NCI-H2107 treated with DMSO at 0.1 percent for 48 hours (cell line): ENCODE results near the gene NOP16.

Source experiments
- DNase-seq: peaks from one replicate; lab custom pipeline; 2025; ENCODE audit not compliant: unreplicated experiment; lab: John Stamatoyannopoulos, UW

Gene NOP16

DNA sequence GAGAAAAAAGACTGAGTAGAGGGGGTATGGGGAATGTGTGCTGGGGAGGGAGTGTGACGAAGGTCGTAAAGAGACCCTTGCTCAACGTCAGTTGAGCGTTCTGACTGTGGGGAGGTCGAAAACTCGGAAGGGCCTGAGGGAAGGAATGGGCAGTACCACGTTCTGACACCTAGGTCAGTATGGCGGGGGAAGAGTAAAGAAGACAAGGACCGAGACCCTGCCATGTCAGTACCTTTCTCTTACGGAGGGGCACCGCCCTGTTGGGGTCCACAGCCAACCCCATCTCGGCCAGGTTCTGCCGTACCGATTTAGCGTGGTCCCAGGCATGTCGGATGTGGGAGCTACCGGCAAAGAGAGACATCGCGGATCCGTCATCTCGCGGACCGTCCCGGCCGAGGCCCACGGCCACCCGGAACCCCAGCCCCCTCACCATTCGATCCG lies 375 bp downstream of the NOP16 start:
- DNase-seq = no peak

DNA sequence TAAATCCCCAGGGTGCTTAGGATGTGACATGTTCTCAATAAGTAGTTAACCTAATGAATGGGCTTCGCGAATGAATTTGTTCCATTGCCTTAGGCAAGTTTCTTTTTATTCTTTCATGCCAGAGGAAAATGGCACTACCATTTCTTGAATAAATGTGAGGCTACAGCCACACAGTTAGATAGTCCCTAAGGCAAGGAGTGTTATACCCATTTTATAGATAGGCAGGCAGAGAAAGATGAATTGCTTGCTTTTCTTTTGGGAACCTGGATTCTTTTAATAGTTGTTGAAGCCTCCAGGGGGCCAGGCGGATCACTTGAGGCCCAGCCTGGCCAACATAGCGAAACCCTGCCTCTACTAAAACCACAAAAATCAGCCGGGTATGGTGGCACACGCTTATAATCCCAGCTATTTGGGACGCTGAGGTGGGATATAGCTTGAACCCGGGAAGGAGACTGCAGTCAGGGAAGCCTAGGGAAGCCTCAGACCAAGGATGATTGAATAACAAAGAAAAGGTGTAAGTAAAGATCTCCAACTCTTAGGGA lies 943 bp downstream of the NOP16 start:
- no peak for DNase-seq

DNA sequence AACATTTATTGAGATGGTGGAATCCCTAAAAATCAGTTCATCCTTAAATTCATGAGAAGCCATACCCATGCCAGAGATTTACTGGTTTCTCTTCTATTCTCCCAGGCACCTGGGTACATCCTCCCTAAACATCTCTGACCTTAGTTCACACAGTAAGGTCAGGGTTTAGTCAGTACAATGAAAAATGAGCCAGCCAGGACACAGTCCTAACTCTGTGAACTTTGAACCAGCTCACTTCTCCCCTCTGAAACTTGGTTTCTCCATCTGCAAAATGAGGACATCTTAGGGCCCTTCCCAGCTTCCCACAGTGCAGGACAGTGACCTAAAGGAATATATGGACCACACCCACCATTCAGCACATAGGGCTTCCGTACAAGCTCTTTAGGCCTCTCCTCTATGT lies 1.9 kb downstream of the NOP16 start:
- DNase-seq = no peak

DNA sequence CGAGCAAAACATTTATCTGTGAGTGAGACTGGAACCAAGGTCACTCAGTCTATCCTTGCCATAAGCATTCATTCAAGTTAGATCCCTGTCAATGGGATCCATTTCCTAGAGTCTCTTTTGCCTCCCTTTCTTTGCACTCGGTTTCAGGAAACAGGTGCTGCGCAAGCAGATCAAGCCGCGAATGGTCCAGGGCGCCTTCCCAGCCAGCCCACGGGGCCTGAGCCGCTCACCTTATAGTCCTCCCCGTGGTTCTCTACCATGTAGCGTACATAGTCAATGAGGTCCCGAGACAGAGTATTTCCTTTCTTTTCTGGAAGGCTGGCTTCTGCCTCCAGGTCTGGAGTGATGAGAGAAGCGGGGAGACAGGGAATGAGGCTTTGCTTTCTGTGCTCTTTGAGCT lies 3.4 kb downstream of the NOP16 start:
- no peak for DNase-seq

DNA sequence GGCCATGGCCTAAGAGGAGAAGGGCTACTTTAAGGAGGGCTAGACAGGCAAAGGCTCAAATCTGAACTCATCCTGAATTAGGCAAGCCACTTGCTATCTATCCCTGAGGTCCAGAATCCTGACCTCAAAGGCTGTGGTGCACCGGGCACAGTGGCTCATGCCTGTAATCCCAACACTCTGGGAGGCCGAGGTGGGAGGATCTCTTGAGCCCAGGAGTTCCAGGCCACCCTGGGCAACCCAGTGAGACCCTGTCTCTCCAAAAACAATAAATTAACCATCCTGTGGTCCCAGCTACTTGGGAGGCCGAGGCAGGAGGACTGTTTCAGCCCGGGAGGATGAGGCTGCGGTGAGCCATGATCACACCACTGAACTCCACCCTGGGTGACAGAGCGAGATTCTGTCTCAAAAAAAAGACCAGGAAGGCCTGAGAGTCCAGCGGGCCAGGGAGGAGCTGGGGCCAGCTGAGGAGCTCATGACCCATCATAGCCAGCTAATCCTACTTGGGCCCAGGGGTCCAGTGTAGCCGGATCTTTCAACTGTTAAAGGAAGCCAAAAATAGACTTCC lies 4.0 kb downstream of the NOP16 start:
- no peak for DNase-seq

DNA sequence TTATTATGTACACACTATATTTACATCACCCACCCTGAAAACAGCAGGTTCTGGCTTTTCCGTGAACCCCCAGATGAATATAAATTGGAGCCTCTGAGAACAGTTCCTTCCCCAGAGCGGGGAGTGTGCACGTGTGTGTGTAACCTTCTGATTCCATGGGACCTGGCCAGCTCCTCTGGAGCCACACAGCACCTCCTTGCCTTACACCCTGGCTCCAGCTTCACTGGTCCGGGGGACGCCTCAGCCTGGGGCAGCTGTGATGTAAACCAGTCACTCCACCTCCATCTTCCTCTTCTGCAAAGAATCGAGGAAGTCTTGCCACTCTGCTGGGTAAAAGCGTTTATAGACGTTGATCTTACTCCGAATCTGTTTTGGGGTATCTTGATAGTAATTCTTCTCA lies 4.4 kb downstream of the NOP16 start:
- DNase-seq = no peak

DNA sequence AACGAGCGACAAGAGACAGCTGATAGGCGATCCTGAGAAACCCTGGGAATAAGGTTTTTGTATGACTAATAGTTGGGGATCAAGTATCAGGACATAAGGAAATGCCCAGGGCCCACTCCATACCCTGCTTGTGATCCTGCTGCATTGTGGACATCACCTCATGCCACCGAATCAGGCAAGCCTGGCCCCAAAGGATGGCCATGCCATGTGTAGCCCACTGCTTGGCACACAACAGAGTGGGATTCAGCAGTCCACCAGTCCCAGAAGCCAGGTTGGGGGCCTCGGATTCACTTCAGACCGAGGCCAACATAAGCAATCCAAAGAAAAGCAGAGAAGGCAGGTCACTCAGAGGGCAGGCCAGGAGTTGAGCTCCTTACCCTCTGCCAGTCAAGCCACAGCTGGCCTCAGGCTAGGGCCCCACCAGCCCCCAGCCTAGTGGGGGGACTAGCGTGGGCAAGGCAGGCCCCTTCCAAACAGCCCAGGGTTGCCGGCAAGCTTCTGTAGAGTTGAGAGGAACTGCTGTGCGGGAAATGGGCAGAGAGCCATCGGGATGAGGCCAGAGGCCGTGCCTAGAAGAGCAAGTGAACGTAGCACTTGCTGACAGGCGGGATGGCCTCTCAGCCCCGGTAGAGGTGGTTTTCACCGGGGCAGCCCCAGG lies 5.0 kb downstream of the NOP16 start:
- DNase-seq = no peak

DNA sequence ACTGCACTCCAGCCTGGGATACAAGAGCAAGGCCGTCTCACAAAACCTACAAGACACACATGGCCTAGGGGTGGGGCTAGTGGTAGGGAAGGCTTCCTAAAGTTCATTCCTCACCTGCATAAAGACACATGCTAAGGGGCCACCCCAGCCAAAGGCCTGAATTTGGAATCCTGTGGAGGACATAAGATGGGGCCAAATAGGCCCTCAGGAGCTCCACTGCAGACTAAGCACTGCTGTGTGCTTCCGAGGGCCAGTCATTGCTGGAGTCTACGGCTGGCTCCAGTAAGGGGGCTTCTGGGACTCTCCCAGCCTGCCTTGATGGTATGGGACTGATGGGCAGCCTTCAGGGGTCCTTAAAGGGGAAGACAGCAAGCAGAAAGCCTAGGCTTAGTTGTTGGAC lies 5.7 kb downstream of the NOP16 start:
- DNase-seq = no peak

DNA sequence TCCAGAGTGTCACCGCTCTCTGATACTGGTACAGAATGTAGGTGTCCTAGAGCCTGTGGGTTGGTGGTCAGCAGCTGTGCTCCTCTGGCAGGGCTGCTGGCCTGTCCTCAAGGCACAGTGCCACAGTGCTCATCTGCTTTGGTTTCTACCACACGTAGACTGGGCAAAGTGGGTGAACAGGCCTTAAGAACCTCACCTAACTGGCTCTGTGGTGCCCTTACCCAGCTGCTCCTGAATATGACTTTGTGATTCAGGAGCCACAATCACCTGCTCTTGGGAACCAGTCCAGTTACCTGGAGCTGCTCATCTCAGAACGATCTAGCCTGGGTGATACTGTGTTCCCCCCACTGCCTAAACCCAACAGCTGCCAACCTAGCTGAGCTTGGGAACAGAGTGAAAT lies 6.4 kb downstream of the NOP16 start:
- no peak for DNase-seq

DNA sequence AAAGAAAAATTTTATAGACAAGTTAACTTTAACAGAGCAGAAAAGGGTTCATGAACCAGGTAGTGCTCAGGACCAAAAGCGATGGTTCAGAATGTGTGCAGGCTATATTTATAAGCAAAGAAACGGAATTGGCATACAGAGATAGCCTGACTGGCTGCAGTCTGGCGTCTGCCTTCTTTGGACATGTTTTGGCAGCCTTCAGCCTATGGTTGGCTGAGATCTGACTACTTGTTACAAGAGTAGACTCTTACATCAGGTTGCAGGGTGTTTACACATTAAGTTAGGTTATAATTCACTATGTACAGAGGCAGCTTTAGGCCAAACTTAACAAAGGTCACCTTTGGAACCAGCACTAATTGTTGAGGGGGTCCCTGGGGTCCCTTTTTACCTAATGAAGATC lies 7.0 kb downstream of the NOP16 start:
- DNase-seq = no peak

DNA sequence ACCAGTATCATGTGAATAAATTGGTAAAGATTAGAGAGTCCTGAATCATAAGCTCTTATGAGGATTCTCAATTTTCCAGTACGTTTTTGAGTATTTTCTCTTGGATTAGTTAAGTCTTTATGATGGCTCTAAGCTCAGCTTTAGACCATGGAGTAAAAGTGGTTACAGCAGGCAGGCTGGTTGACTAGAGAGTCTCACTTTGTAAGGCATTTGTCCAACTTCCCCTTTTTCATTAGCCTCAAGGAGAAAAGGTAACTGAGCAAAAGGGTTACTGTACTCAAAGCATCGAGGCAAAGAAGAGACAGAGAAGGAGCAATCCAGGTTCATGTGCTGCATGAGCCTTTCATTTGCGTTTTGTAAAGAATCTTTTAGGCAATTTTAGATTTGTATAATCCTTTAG lies 8.5 kb downstream of the NOP16 start:
- DNase-seq = no peak

DNA sequence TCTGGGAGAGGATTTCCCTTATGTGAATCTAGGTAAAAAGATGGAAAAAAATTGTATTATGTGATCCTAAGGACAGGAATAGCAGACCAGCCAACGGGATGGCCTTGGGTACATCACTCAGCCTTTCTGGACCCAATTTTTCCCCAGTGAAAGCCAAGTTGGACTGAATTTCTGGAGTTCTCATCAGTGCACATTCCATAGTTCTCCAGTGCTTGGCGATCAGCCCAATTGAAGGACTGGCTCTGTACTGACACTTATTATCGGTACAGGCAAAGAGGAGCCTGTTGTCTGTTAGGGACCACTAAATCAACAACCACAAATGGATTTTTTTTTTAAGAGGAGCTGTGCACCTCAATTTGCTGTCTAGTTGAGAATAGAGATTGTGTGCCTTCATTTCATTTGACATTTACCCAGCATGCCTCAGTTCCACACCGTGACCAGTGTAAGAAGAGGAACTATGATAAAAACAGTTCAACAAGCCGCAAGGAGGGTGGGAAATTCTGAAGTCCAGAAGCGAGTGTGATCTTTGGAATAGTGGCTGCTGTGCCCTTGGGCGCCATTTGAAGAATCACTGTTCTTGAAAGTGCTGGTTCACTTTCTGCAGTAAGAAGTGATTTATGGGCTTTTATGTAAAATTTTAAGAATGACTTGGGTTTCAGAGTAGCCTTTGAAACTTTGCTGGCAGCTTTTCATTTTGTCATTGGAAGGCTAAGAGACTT lies 15.1 kb downstream of the NOP16 start:
- DNase-seq = no peak

DNA sequence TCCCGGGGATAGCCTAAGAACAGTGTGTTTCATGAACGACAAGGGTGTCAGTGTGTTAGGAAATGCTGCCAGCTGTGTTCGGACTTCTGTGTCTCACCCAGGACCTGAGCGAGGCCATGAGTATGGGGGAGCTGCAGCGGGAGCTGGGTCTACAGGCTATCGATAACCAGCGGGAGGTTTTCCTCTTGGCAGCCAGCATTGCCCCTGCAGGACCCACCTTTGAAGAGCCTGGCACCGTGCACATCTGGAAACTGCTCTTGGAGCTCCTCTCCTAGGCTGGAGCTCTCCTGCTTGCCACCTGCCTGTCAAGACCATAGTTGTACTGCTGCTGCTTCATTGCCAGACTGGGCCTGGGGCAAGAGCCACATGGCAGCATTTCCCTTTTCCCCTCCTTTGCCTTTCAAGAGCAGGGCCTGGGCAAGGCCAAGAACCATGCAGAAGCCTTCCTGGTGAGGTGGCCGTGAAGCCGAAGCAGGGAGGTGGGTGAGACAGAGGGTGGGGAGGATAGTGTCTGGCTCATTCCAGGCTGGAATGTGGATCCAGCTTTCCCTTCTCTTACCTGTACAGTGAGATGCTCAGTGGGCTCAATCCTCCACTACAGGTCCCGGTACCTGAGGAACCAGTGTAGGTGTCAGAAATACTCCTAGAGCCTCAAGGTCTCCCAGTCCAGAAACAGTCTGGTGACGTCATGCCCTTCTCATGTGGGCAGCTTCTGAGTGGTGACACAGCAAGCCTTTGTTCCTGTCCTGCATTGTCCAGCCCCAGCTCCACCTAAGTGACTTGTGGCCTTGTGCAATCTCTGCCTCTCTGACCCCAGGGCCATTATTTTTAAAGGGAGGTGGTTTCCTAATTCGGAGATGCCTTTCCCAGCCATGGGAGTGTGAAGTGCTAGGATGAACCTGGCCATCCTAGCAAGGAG lies 16.5 kb downstream of the NOP16 start:
- no peak for DNase-seq

DNA sequence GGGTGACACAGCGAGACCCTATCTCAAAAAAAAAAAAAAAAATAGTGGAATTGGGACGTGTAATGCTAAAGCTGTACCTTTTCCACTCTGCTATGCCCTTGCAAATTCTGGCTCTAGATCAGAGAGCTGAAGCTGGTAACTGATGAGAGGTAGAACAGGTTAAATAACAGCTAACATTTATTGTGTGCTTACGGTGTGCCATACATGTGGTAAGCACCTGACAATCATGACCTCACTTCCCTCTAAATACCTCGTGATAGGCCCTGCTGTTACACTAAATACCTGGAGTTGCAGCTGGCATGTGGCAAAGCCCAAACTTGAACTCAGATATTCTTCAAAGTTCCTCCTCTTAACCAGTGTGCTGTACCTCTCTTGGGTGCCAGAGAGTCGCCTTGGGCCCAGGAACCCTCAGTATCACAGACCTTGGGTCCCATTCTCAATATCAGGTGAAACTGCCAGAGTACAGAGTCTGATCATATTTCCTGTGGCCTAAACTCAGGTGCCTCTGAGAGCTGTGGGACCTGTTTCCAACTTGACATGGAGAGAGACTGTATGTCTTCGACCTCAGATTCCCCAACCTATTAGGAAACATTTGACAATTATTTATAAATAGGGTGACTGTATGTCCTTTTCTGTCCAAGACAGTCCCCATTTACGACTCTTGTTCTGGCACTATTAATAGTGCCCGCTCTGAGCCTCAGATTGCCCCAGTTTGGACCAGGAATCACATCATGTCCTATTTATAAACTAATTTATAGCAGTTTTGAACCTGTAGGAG lies 18.3 kb downstream of the NOP16 start:
- no peak for DNase-seq

DNA sequence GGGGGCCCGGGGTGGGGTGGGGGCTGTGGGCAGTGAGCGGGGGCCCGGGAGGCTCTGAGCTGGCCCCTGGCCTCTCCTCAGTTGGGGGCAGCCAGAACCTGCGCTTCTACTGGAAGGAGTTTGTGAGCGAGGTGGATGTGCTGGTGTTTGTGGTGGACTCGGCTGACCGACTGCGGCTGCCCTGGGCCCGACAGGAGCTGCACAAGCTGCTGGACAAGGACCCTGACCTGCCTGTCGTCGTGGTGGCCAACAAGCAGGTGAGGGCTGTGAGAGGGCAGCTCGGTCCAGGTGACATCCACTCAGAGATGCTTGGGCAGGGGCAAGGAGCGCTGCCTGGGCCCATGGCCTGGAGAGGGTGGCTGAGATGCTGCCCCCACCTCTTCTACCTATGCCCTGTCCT lies 19.7 kb downstream of the NOP16 start:
- no peak for DNase-seq

DNA sequence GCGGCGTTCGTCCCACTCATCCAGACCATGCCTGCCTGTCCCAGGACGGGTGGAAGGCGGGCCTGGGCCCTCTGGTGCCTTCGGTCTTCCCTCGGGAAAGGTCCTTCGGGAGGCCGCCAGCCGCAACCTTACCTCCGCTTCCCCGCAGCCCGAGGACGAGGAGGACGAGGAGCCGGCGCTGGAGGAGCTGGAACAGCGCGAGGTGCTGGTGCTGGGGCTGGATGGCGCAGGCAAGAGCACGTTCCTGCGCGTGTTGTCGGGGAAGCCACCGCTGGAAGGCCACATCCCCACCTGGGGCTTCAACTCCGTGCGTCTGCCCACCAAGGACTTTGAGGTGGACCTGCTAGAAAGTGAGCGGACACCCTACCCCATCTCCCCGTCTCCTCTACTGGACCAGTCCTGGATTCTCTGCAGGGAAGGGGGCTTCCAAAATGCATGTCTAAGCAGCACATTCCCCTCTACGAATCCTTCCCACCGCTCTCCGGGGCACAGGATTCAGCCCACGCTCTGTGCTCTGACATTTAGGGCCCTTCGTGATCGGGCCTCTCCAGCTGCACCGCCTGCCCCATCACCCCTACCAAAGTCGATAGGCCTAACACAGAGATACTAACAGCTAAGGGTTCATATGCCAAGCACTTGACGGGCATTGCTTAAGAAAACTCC lies 22.0 kb downstream of the NOP16 start:
- no peak for DNase-seq

DNA sequence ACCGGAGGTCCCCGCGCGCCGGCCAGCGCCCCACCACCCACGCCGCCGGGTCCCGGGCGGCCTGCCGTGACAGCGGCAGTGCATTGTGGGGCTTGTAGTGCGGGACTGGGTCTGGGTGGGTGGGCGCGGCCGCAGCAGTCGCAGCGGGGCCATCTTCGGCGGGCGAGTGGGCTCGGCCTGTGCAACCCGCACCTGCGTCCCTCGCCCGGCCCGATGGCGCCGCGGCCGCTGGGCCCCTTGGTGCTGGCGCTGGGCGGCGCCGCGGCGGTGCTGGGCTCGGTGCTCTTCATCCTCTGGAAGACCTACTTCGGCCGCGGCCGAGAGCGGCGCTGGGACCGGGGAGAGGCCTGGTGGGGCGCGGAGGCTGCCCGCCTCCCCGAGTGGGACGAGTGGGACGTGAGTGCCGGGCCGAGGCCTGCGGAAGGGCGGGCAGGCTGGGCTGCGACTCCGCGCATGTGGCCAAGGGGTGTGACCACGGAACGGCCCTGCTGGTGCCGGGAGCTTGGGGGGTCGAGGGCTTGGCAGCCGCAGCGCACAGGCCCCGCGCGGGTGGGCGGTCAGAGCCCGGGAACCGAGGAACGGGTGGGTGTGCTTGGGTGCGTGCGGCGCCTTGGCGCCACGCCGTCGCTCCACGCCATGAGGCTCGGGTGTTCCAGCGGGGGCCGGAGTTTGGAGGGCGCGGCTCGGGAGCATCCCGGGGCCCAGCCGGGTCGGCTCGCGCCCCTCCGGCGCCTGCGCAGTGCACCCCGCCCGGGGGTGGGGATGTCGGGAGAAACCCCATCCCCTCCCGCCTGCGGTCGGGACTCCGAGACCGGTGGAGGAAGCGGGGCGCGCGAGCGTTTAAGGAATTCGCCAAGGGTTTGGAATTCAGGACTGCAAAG lies 22.8 kb downstream of the NOP16 start, which contains the start of gene ARL10:
Gene ARL10 (plus strand): TSS at position 137 of the 881 bp plus-strand sequence. CDS start 77 bp downstream, at position 214.
- no peak for DNase-seq

DNA sequence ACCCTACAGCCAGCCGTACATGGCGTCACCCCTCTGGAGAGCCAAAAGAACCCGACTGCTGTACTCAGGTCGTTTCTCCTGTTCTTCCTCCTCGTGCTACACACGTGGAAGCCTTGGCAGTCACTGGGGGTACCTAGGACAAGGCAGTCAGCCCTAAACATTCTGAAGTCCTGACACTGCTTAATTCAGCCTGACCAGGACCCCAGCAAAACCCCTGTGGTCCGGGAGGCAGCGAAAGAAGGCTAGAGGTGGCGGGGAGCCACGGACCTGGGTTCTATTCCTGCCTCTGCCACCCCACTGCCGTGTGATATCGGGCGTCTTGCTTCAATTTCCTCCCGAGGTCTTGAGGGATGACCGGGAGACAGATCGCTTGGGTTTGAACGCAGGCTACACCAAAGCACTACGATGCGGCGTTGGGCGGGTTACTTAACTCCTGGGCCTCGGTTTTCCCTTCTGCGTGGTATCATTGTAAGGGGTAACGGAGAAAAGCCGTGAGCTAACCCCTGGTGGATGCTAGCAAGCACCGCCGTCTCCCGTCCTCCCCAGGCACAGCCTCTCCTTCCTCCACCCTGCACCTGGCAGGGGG lies 23.5 kb downstream of the NOP16 start:
- DNase-seq = no peak

DNA sequence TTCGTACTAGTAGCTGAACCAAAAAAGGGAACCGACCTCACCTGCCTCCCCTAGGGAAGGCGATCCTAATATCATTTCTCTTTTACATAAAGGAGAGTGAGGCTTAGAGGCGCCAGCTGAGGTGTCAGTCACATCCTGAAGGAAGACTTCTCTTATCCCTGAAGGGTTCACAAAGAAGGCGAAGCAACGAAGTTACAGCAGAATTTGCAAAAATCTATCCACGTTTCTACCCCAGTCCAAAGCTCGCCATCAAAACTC lies 26.2 kb downstream of the NOP16 start:
- DNase-seq = no peak
